Measurements from ENCODE around the gene ABR.
A peak's percentile ranks its signal among the peaks of the same experiment; 100 is the strongest.
"Not testable (repeated sequence)": the region's sequence is repeated elsewhere in the genome, so short reads cannot be mapped to it uniquely, and the experiment has no call there.

ABR gene

GRCh38 chr17:1090465-1091189 lies 89.2 kb downstream of the ABR start:
- no peak for DNase-seq

GRCh38 chr17:1089915-1090314 lies 89.9 kb downstream of the ABR start:
- no peak for DNase-seq

- peak; percentile 17 for DNase-seq
These were observed 92.2 kb downstream of the ABR start for GRCh38 chr17:1087381-1088241.

GRCh38 chr17:1083451-1084187 lies 96.2 kb downstream of the ABR start:
- peak; percentile 68 for DNase-seq

GRCh38 chr17:1082579-1082978 lies 97.2 kb downstream of the ABR start:
- no peak for DNase-seq

GRCh38 chr17:1078831-1079561 lies 100.8 kb downstream of the ABR start:
- peak; percentile 20 for DNase-seq

- DNase-seq = no peak
These were observed 101.6 kb downstream of the ABR start for GRCh38 chr17:1077986-1078711.

GRCh38 chr17:1077581-1077985 lies 102.2 kb downstream of the ABR start:
- DNase-seq = no peak

GRCh38 chr17:1076982-1077302 lies 102.8 kb downstream of the ABR start:
- no peak for DNase-seq

- no peak for DNase-seq
These were observed 103.3 kb downstream of the ABR start for GRCh38 chr17:1076299-1076981.

GRCh38 chr17:1074886-1075605 lies 104.7 kb downstream of the ABR start:
- DNase-seq = no peak

GRCh38 chr17:1073963-1074625 lies 105.7 kb downstream of the ABR start:
- not testable (repeated sequence) for DNase-seq

- DNase-seq = no peak
These were observed 106.4 kb downstream of the ABR start for GRCh38 chr17:1073241-1073962.

- no peak for DNase-seq
These were observed 107.2 kb downstream of the ABR start for GRCh38 chr17:1072551-1072961.

GRCh38 chr17:1071103-1071825 lies 108.5 kb downstream of the ABR start:
- DNase-seq = no peak

GRCh38 chr17:1070411-1070810 lies 109.4 kb downstream of the ABR start:
- DNase-seq = no peak

- DNase-seq = no peak
These were observed 109.9 kb downstream of the ABR start for GRCh38 chr17:1069847-1070246.

- no peak for DNase-seq
These were observed 111.4 kb downstream of the ABR start for GRCh38 chr17:1068356-1068755.

Data from NCI-H2227 treated with DMSO at 0.1 percent for 48 hours (cell line).